ENCODE measurements around the gene JDP2.
"Not testable (repeated sequence)": the region's sequence is repeated elsewhere in the genome, so short reads cannot be mapped to it uniquely, and the experiment has no call there.

The JDP2 gene

DNA sequence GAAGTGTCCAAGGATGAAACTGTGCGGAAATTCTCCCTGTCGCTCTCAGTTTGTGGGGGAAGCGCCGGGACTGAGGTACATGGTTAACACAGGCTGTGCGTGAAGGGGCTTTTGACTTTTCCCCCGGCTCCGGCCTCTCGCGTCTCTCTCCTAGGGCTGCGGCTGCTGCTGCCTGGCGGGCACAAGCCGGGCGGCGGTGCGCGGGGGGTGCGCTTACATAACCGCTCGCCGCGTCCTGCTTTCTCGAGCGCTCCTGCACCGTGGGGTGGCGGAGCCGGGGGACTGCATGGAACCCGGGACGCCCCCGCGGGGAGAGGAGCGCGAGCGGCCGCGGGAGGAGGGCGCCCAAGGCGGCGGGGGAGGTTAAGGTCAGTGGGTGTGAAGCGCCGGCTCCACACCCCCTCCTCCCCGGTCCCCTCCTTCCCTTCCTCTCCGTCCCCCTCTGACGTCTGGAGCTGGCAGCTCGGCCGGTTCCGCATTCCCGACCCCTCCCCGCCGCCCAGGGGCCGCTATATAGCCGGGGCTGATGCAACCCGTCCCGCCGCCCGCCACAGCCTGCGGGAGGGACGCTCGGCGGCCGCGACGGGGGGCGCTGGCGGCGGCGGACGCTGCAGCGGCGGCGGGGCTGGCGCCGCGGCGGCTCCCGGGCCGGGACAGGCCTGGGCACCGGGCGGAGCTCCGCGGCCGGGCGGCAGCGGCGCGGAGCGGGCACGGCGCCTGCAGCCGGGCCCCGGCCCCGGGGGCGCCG lies at the start of gene JDP2:
Gene JDP2 (plus strand): TSS at position 541 of the 748 bp plus-strand sequence. CDS start 9,899 bp downstream, outside the sequence.
- peak; percentile 71 for DNase-seq

- no peak for DNase-seq
Observed at GRCh38 chr14:75379246-75379929, 48.4 kb upstream of the JDP2 start.

GRCh38 chr14:75379930-75380270 lies 47.9 kb upstream of the JDP2 start:
- DNase-seq: no peak

DNA sequence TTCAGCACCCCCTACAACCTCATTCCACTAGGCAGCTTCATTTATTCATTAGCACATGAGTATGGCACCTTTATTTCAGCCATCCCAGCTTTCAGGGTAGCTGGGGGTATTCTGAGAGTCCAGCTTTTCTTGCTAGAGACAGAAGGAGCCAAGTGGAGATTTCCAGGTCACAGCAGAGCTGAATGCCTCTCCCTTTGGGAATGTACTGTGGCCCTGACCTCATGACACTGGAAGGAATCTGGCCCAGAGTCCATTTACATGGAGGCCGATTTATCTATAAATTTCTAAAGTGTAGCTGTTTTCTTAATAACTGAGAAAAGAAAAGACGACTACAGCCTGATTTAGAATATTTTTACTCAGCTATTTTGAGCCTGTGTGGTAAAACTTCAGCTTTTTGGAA lies 47.2 kb upstream of the JDP2 start:
- no peak for DNase-seq

- DNase-seq: no peak
Observed at GRCh38 chr14:75381642-75382041, 46.2 kb upstream of the JDP2 start.

- not testable (repeated sequence) for DNase-seq
Observed at GRCh38 chr14:75383219-75383618, 44.6 kb upstream of the JDP2 start.

DNA sequence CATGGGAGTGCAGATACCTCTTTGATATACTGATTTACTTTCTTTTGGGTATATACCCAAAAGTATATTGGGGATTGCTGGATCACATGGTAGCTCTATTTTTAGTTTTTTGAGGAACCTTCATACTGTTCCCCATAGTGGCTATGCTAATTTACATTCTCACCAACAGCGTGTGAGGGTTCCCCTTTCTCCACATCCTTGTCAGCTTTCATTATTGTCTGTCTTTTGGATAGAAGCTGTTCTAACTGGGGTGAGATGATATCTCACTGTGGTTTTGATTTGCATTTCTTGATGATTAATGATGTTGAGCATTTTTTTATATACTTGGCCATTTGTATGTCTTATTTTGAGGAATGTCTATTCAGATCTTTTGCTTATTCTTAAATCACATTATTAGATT lies 44.1 kb upstream of the JDP2 start:
- no peak for DNase-seq

- no peak for DNase-seq
Observed at GRCh38 chr14:75389679-75390078, 38.1 kb upstream of the JDP2 start.

GRCh38 chr14:75390183-75390582 lies 37.6 kb upstream of the JDP2 start:
- DNase-seq: no peak

DNA sequence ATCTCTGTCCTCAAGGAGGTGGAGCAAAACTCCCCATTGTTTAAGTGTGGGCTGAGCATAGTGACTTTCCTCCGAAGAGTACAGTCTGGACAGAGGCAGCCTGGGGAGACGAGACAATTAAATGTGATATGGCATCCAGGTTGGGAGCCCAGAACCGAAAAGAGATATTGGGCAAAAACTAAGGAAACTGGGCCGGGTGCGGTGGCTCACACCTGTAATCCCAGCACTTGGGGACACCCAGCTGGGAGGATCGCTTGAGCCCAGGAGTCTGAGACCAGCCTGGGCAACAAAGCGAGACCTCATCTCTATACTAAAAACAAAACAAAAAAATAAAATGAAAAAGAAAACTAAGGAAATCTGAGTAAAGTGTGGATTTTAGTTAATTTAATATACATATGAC lies 35.9 kb upstream of the JDP2 start:
- no peak for DNase-seq

DNA sequence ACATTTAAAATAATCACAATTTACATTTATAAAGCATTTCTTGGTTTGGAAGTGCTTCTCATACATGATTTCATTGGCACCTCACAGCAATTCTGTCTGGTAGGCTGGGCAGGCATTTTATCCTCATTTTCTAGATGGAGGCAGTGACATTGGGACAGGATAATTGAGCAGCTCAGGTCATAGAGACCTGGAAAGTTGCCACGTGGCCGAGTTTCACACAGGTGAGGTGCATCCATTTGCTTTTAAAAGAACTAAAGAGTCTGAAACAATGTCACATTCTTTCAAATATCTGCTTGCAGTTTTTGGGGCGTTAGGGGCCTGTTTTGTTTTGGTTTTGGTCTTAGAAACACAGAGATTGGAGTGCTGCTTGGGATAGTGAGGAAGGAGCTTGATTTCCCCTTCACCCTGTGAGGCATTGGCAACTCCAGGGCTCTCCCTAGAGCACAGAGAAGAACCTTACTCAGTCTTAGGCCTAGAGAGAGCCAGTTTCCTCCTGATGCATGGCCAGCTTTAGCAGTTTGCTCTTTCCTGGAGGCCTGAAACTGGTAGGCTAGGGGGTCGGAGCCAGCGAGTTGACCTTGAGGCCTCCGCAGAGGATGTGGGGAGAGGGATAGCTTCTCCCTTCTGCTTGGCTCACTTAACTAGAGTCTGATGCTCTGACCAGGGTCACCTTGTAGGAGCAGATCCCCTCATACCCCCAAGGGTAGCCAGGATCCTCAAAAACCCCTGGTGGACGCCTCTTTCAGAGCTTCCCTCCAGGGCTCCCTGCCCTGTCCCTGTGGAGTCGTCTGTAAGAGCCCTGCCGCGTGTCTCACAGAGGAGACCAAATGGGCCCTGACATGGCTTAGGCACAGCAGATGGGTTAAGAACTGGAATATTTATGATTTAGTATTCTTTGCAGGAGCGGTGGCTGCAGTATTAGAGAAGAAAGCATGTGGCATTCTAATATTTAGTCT lies 34.9 kb upstream of the JDP2 start:
- no peak for DNase-seq

GRCh38 chr14:75393794-75394193 lies 34.0 kb upstream of the JDP2 start:
- no peak for DNase-seq

DNA sequence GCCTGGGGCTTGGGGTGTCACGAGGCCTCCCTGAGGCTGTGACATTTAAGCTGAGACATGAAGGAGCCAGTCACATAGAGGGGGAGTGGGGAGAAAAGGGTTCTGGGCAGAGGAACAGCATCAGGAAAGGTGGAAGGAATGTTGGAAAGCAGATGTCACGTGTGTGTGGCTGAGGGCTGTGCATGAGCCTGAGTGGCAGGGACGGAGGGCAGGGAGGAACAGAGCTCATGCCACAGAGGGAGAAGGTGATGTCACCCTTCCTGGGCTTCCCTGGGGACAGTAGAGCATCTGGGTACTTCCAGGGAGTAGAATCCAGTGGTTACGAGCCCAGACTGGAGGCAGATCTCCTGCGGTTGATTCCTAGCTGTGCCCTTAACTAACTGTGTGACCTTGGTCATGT lies 32.0 kb upstream of the JDP2 start:
- DNase-seq: no peak

DNA sequence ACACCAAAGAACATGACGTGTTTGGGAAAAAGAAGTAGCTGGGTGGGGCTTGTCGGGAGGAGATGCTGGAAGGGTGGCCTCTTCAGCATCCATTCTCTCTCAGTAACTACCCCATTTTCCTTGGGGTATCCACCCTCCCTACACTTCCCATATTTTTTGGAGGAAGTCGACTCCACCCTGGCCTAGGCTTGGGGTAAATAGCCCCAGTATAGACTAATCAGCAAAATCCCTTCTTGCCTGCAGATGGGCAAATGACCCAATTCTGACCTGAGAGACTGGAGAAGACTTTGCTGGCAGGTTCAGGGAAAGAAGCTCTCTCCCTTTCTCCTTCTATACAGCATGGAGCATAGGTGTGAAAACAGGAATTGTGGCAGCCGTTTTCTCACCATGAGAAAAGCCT lies 28.5 kb upstream of the JDP2 start:
- DNase-seq: no peak

GRCh38 chr14:75399843-75400775 lies 27.7 kb upstream of the JDP2 start:
- peak; percentile 100 for DNase-seq

GRCh38 chr14:75401361-75401760 lies 26.5 kb upstream of the JDP2 start:
- no peak for DNase-seq

DNA sequence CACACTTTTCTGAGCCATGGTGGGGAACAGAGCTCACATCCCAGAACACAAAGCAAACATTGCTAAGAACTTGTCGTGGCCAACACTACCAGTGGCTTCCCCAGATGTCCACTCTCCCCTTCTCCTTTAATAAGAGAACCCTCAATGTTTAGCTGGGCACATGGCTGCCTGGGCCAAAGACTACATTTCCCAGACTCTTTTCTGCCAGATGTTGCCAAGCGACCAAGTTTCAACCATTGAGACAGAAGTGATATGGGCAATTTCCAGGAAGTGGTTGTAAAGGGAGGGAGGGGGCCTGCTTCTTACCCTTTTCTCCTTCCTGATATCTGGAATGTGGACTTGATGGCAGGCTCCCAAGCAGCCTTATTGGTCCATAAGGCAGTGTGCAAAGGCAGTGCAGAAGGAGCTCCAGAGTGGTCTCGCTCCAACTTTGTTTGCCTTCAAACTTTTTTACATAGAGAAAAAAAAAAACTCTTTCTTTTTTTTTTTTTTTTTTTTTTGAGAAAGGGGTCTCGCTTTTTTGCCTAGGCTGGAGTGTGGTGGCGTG lies 24.9 kb upstream of the JDP2 start:
- no peak for DNase-seq

- peak; percentile 88 for DNase-seq
Observed at GRCh38 chr14:75404847-75405246, 23.0 kb upstream of the JDP2 start.

GRCh38 chr14:75406102-75406501 lies 21.7 kb upstream of the JDP2 start:
- no peak for DNase-seq

DNA sequence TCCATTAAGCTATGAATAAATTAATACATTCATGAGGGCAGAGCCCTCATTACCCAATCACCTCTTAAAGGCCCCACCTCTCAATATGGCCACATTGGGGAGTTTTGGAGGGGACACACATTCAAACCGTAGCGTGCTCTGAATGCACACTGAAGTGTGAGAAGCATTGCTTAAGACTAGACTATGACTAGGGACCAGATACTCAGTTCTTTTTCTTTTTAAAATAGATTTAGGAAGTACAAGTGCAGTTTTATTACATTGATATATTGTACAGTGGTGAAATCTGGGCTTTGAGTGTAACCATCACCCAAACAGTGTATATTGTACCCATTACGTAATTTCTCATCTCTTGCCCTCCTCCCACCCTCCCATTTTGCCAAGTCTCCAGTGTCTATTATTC lies 21.0 kb upstream of the JDP2 start:
- DNase-seq: no peak

- DNase-seq: peak; percentile 80
Observed at GRCh38 chr14:75409316-75410205, 18.3 kb upstream of the JDP2 start.
